HepG2 (cell line): ENCODE measurements around the gene BUD23.

Experiments used
- BORCS8-MEF2B ChIP-seq: sonication (generic); formaldehyde crosslinking; IDR thresholded peaks from 2 replicates; pipeline ENCODE4 v1.8.0; 2022; ENCODE audit warnings: mild to moderate bottlenecking, missing genetic modification reagents
- CTCF ChIP-seq: sonication (generic); formaldehyde crosslinking; IDR thresholded peaks from 2 replicates; pipeline ENCODE4 v1.5.0; 2020; ENCODE audit warnings: mild to moderate bottlenecking, missing genetic modification reagents, moderate library complexity
- EP300 ChIP-seq, 3 experiments: sonication (generic) in 1 of 3; formaldehyde crosslinking in 1 of 3; IDR thresholded peaks; 2 replicates each; pipeline versions ENCODE4 v1.5.1 to v1.6.1; 2011 to 2020; ENCODE audit warnings: low read depth in 2 of 3, low read length in 2 of 3, borderline replicate concordance in 1 of 3, improper control_type of control experiment in 1 of 3, mild to moderate bottlenecking in 1 of 3, missing genetic modification reagents in 1 of 3, moderate library complexity in 1 of 3
- EZH2 ChIP-seq: conservative IDR thresholded peaks from 2 replicates; pipeline ENCODE4 v1.6.1; 2012; ENCODE audit warnings: mild to moderate bottlenecking, low read depth, low read length, moderate library complexity
- JUN ChIP-seq: sonication (generic); formaldehyde crosslinking; IDR thresholded peaks from 2 replicates; pipeline ENCODE4 v1.4.0; 2020; ENCODE audit warnings: mild to moderate bottlenecking, missing genetic modification reagents
- MAFK ChIP-seq, 2 experiments: IDR thresholded peaks in 1 of 2; conservative IDR thresholded peaks in 1 of 2; 2 replicates each; pipeline ENCODE4 v1.6.1; 2011; ENCODE audit warnings: improper control_type of control experiment in 2 of 2, low read length in 2 of 2
- MYC ChIP-seq: sonication (generic); formaldehyde crosslinking; IDR thresholded peaks from 2 replicates; pipeline ENCODE4 v1.9.0; 2021; ENCODE audit warnings: missing genetic modification reagents, borderline replicate concordance
- NR2F2 ChIP-seq: IDR thresholded peaks from 2 replicates; pipeline ENCODE4 v1.6.1; 2012; ENCODE audit warnings: low read depth, inconsistent platforms, borderline replicate concordance
- POLR2A ChIP-seq, 2 experiments: IDR thresholded peaks; 2 replicates each; pipeline ENCODE4 v1.6.1; 2011; ENCODE audit warnings: low read depth in 2 of 2, low read length in 2 of 2, mild to moderate bottlenecking in 1 of 2, moderate library complexity in 1 of 2; ENCODE audit not compliant: insufficient read depth in 1 of 2
- POLR2AphosphoS5 ChIP-seq: IDR thresholded peaks from 2 replicates; pipeline ENCODE4 v1.6.1; 2012; ENCODE audit warnings: low read depth, low read length
- SAFB2 ChIP-seq: sonication (generic); formaldehyde crosslinking; IDR thresholded peaks from 2 replicates; pipeline ENCODE4 v1.5.1; 2020; ENCODE audit warnings: missing genetic modification reagents, low read depth, mild to moderate bottlenecking, borderline replicate concordance
- SIN3B ChIP-seq: fragments of 150-350 bp; IDR thresholded peaks from 2 replicates; pipeline ENCODE4 v1.6.1; 2014; ENCODE audit warnings: low read length
- TBL1XR1 ChIP-seq: fragments of 150-350 bp; IDR thresholded peaks from 2 replicates; pipeline ENCODE4 v1.6.1; 2014; ENCODE audit warnings: borderline replicate concordance, low read length; ENCODE audit not compliant: partially characterized antibody
- TF ChIP-seq, protein P1 (sequence below), 2 experiments: sonication (generic) in 1 of 2; formaldehyde crosslinking in 1 of 2; IDR thresholded peaks; 2 replicates each; pipeline versions ENCODE4 v1.4.0 to v1.6.1; 2018 to 2020; ENCODE audit warnings: missing genetic modification reagents in 2 of 2, borderline replicate concordance in 1 of 2, low read depth in 1 of 2, mild to moderate bottlenecking in 1 of 2, missing biosample characterization in 1 of 2

DNA sequence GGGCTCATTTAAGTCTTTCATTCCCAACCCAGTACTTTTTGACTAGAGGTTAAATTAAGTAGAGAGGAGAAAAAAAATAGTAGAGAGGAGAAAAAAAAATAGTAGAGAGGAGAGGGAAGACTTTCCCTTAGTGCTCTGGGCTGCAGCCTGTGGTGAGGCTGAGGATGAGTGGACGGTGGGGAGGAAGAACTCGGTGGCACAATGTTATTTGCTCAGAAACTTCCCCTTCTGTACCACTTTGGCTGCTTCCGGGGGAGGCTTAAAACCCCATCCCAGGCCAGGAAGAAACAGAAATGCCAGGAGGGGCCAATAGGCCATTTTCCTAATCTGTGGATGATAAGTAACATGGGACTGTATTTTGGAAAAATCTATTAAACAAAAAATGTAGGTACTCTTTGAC, 44.5 kb upstream of the BUD23 start:
- TF ChIP-seq NR2F2 (no peak), POLR2AphosphoS5 (no peak), TBL1XR1 (no peak), JUN (CRISPR knock-in tag) (no peak), SAFB2 (CRISPR knock-in tag) (no peak), BORCS8-MEF2B (no peak), POLR2A (IDR thresholded peaks at IDR 0.05; ENCODE audit: insufficient read depth in 1 of 2, low read depth in 2 of 2, low read length in 2 of 2) (no peak), MAFK (conservative IDR thresholded peaks at IDR 0.05 in 1 of 2, IDR thresholded peaks at IDR 0.05 in 1 of 2; ENCODE audit: low read length in 2 of 2) (no peak), EP300 (IDR thresholded peaks at IDR 0.05; ENCODE audit: low read depth in 2 of 2, low read length in 2 of 2) (no peak), EP300 (CRISPR knock-in tag; IDR thresholded peaks at IDR 0.05; ENCODE audit: borderline replicate concordance) (no peak), CTCF (CRISPR knock-in tag) (no peak), EZH2 (no peak), MYC (CRISPR knock-in tag) (no peak), SIN3B (no peak)
- TF ChIP-seq, protein P1, sequence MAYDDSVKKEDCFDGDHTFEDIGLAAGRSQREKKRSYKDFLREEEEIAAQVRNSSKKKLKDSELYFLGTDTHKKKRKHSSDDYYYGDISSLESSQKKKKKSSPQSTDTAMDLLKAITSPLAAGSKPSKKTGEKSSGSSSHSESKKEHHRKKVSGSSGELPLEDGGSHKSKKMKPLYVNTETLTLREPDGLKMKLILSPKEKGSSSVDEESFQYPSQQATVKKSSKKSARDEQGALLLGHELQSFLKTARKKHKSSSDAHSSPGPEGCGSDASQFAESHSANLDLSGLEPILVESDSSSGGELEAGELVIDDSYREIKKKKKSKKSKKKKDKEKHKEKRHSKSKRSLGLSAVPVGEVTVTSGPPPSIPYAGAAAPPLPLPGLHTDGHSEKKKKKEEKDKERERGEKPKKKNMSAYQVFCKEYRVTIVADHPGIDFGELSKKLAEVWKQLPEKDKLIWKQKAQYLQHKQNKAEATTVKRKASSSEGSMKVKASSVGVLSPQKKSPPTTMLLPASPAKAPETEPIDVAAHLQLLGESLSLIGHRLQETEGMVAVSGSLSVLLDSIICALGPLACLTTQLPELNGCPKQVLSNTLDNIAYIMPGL (CRISPR knock-in tag; IDR thresholded peaks at IDR 0.05; ENCODE audit: borderline replicate concordance in 1 of 2, low read depth in 1 of 2): no peak
